Calu3 (cell line): ENCODE data around the gene HOXB6. TPM values are rescaled to one million over a fixed set of nuclear protein-coding genes. Genes with fewer than 3 reads are reported as not detected.

ENCODE experiments used
- BruUV-seq: library from RNA; stranded (reverse); fragments of 400-500 nt; replicated peaks from 2 replicates; lab custom pipeline; 2021; lab: Mats Ljungman, UMichigan
- CTCF ChIA-PET: fragments of 300-600 bp; sonication (Branson Sonifier 250); formaldehyde crosslinking; loops from one replicate; lab custom pipeline; 2022; ENCODE audit warnings: antibody characterized with exemption; lab: Charles Lee
- DNase-seq: peaks from one replicate; pipeline ENCODE4 v3.0.0; 2022
- H3K27ac Mint-ChIP-seq: one replicate; pipeline ENCODE4 v1.8.0; 2022; ENCODE audit warnings: mixed read lengths; ENCODE audit not compliant: unreplicated experiment
- H3K27me3 Mint-ChIP-seq: one replicate; pipeline ENCODE4 v1.8.0; 2022; ENCODE audit warnings: mixed read lengths; ENCODE audit not compliant: unreplicated experiment
- H3K36me3 Mint-ChIP-seq: one replicate; pipeline ENCODE4 v1.8.0; 2022; ENCODE audit warnings: mild to moderate bottlenecking, moderate library complexity, mixed read lengths; ENCODE audit not compliant: insufficient read depth, unreplicated experiment
- H3K4me1 Mint-ChIP-seq: one replicate; pipeline ENCODE4 v1.8.0; 2022; ENCODE audit warnings: mild to moderate bottlenecking, low read depth, mixed read lengths; ENCODE audit not compliant: unreplicated experiment
- H3K4me3 Mint-ChIP-seq: one replicate; pipeline ENCODE4 v1.8.0; 2022; ENCODE audit warnings: mild to moderate bottlenecking, low read depth, moderate library complexity, mixed read lengths; ENCODE audit not compliant: unreplicated experiment
- H3K9me3 Mint-ChIP-seq: one replicate; pipeline ENCODE4 v1.8.0; 2022; ENCODE audit warnings: low read depth, mixed read lengths; ENCODE audit not compliant: unreplicated experiment
- CTCF ChIP-seq: fragments of 200-600 bp; IDR thresholded peaks from one replicate; pipeline ENCODE4 v1.8.0; 2022; ENCODE audit warnings: antibody characterized with exemption; ENCODE audit not compliant: unreplicated experiment
- intact Hi-C: fragments of 100-400 bp; cut with micrococcal nuclease; formaldehyde crosslinking; loops from one replicate; pipeline ENCODE4 v1.10.0; 2022; ENCODE audit not compliant: unreplicated experiment
- total RNA-seq: library from RNA; stranded (reverse); gene quantifications from 2 replicates; pipeline ENCODE4 v1.2.3, GENCODE V29; 2022

Gene HOXB6
- total RNA-seq, 1 experiment from 2014 or later: 140 TPM

- peak overlapping the region; percentile 12 for H3K27ac Mint-ChIP-seq
- H3K4me3 Mint-ChIP-seq: peak overlapping the region; percentile 88
- no peaks in the 10 kb centered on the region for H3K9me3 Mint-ChIP-seq
- H3K36me3 Mint-ChIP-seq: peaks cover 96% of the 10 kb centered on the region
- BruUV-seq: no TSS peak
- intact Hi-C loops: no loop called here
- DNase-seq: no peak
- no peak for TF ChIP-seq CTCF
- CTCF ChIA-PET: interaction anchor here (0.6 to 1.7 kb wide), 5 partner anchors 8 to 660 kb away, joined by 3 to 6 read pairs (median 4); no protein-coding TSS in a partner anchor
- H3K4me1 Mint-ChIP-seq: peaks cover 29% of the 10 kb centered on the region
- peaks cover 8% of the 10 kb centered on the region for H3K27me3 Mint-ChIP-seq
Measured at GRCh38 chr17:48609759-48610281, 5.0 kb upstream of the HOXB6 start.

- H3K4me3 Mint-ChIP-seq: peak overlapping the region; percentile 88
- peaks cover 96% of the 10 kb centered on the region for H3K36me3 Mint-ChIP-seq
- no peaks in the 10 kb centered on the region for H3K27me3 Mint-ChIP-seq
- H3K4me1 Mint-ChIP-seq: peaks cover 27% of the 10 kb centered on the region
- no peak for DNase-seq
- peak overlapping the region; percentile 42 for H3K27ac Mint-ChIP-seq
- no peaks in the 10 kb centered on the region for H3K9me3 Mint-ChIP-seq
- TF ChIP-seq CTCF: no peak
- CTCF ChIA-PET: interaction anchor here (0.7 to 1.7 kb wide), 3 partner anchors 11 to 52 kb away, joined by 3 to 5 read pairs (median 4); no protein-coding TSS in a partner anchor
- BruUV-seq: no TSS peak
- intact Hi-C loops: no loop called here
Measured at GRCh38 chr17:48609033-48609432, 4.2 kb upstream of the HOXB6 start.

- CTCF ChIA-PET: interaction anchor here (0.7 to 1.7 kb wide), 2 partner anchors 10 to 41 kb away, joined by 3 to 4 read pairs; no protein-coding TSS in a partner anchor
- H3K27ac Mint-ChIP-seq: peak overlapping the region; percentile 42
Measured at GRCh38 chr17:48608494-48608834, 3.7 kb upstream of the HOXB6 start.

GRCh38 chr17:48606892-48607614 lies 2.3 kb upstream of the HOXB6 start:
- no peaks in the 10 kb centered on the region for H3K9me3 Mint-ChIP-seq
- no TSS peak for BruUV-seq
- DNase-seq: no peak
- no peaks in the 10 kb centered on the region for H3K27me3 Mint-ChIP-seq
- H3K36me3 Mint-ChIP-seq: peaks cover 96% of the 10 kb centered on the region
- H3K4me3 Mint-ChIP-seq: peak overlapping the region; percentile 88
- intact Hi-C loops: no loop called here
- peaks cover 27% of the 10 kb centered on the region for H3K4me1 Mint-ChIP-seq
- CTCF ChIA-PET: no interaction called here
- peak overlapping the region; percentile 83 for H3K27ac Mint-ChIP-seq
- TF ChIP-seq CTCF: no peak

More at GRCh38 chr17:48608494-48608834, 3.7 kb upstream of the HOXB6 start:
- H3K9me3 Mint-ChIP-seq: no peaks in the 10 kb centered on the region
- TF ChIP-seq CTCF: no peak
- peak overlapping the region; percentile 88 for H3K4me3 Mint-ChIP-seq
- no peaks in the 10 kb centered on the region for H3K27me3 Mint-ChIP-seq
- no TSS peak for BruUV-seq
- no peak for DNase-seq
- intact Hi-C loops: no loop called here
- H3K4me1 Mint-ChIP-seq: peaks cover 27% of the 10 kb centered on the region
- peaks cover 96% of the 10 kb centered on the region for H3K36me3 Mint-ChIP-seq
